ENCODE data around the gene EHMT1.

EHMT1 gene

GRCh38 chr9:137663584-137663983 lies 44.8 kb downstream of the EHMT1 start:
- DNase-seq = peak in 8 of 42 donors; percentile 23 to 62 (median 41)
- intact Hi-C loops (cut with DNase I) = no loop called here

- DNase-seq = no peak
- intact Hi-C loops (cut with DNase I) = no loop called here
Observed at GRCh38 chr9:137664676-137665075, 45.9 kb downstream of the EHMT1 start.

- intact Hi-C loops (cut with DNase I) = no loop called here
- DNase-seq = no peak
Observed at GRCh38 chr9:137665226-137665625, 46.4 kb downstream of the EHMT1 start.

DNA sequence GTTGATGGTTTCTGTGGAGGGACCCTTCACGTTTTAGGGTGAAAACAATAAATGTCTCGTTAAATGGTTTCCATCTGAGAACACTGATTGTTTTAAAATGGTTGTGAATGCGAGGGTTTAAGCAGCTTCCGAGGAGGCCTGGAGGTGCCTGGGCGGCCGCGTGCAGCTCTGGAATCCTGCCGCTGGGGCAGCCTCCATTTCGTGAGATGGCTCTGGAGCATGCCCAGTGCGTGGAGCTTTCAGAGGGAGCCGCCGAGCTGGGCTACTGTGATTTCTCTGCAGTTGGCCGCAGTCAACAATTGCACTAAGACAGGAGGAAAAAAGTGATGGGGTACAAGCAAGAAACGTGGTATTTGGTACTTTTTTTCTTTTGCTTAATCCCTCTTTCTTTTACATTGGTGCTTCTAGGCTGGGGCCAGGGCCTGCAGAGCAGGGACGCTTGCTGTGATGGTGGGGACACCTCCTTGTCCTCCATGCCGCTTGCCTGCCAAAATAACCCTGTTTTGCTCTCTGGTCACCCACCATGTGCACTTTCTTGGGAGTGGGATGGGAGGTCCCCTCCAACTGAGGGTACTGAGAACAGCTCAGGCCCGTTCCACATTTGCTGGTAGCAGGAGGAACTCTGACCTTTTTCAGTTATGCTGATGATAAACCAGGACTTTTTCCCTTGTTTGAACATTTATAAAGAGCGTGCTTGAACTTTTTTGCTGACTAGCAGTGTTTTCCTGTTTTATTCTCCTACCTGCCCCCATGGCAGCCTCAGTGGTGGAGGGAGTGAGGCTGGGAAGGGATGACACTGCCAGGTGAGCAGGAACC lies 47.1 kb downstream of the EHMT1 start:
- DNase-seq = peak in 41 of 42 donors; percentile 29 to 84 (median 62)
- intact Hi-C loops (cut with DNase I) = no loop called here

DNA sequence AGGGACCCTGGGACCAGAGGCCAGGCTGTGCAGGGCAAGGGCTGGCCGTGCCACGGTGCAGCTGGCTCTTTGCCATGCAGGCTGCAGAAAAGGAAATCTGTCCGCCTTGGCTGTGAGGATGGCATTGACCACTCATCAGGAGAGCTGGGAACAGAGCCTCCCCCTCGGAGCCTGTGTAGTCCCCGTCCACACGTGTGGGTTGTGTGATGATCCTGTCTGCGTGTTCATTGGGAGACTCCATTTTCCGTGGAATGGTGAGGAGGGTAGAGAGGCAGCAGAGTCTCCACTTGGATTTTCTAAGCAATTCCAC lies 47.7 kb downstream of the EHMT1 start:
- peak in 8 of 42 donors; percentile 31 to 60 (median 42) for DNase-seq
- intact Hi-C loops (cut with DNase I) = no loop called here

- intact Hi-C loops (cut with DNase I) = no loop called here
- peak in 31 of 42 donors; percentile 4 to 74 (median 48) for DNase-seq
Observed at GRCh38 chr9:137666955-137667670, 48.3 kb downstream of the EHMT1 start.

DNA sequence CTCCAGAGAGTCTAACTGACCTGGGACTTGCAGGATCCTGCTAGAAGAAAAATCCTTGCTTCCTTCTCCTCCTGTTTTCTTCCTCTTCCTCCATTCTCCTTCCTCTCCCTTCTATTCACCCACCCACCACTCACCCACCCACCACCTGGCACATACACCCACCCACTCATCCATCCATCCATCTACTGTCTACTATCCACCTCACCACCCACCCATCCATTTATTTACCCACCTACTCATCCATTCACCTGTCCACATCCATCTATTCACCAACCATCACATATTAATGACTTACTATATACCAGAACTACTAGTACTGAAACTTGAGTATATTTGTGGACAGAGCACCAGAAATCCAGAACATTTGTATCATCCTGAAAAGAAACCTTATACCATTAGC lies 49.4 kb downstream of the EHMT1 start:
- intact Hi-C loops (cut with DNase I) = no loop called here
- no peak for DNase-seq

DNA sequence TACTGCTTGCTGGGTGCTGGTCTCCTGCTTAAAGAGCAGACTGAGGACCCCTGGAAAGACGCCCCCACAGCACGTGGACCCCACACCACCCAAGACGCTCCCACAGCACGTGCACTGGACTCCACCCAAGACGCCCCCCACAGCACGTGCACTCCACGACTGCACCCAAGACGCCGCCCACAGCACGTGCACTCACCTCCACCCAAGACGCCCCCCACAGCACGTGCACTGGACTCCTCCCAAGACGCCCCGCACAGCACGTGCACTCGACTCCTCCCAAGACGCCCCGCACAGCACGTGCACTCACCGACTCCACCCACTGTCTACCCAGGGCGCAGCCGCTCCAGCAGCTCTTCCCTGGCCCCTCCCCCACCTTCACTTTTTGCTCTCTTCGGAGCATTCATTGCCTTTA lies 50.5 kb downstream of the EHMT1 start:
- intact Hi-C loops (cut with DNase I) = no loop called here
- DNase-seq = peak in 1 of 42 donors; percentile 31

DNA sequence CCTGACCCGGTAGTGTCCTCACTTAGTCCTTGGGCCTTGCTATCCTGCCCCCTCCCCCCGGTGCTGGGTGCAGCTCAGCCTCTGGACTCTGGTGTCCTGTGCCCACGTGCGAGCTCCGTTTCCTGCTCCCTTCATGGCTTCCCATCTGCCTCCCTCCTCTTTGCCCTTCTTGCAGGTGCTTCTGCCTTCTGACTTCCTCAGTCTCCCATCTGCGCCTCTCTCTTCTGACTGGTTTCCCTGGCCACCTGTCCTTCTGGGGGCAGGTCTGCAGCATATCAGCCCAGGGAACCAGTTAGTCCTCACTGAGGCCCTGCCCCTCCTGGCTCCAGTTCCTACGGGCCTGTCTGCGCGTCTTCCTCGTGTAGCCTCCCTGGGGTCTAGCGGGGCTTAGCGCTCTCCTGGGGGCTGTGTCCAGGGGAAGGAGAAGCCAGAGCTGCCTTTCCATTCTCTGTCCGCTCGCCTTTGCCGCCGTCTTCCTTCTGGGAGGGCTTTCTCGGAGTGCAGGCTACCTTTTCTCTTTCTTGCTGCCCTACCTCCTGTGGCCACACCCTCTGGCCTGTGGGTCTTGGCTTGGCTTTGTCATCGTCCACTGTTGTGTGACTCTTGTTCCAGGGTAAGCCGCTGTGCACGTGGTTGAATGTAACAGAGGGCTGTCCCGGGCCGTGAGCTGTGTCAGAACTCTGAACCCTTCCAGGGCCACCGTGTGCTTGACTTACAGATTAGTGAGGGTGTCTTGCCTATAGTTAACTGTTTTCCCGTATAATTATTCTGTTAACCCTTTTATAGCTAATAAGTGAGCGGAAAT lies 51.8 kb downstream of the EHMT1 start:
- intact Hi-C loops (cut with DNase I) = no loop called here
- peak in 1 of 42 donors; percentile 12 for DNase-seq

- intact Hi-C loops (cut with DNase I) = no loop called here
- no peak for DNase-seq
Observed at GRCh38 chr9:137671196-137671538, 52.4 kb downstream of the EHMT1 start.

DNA sequence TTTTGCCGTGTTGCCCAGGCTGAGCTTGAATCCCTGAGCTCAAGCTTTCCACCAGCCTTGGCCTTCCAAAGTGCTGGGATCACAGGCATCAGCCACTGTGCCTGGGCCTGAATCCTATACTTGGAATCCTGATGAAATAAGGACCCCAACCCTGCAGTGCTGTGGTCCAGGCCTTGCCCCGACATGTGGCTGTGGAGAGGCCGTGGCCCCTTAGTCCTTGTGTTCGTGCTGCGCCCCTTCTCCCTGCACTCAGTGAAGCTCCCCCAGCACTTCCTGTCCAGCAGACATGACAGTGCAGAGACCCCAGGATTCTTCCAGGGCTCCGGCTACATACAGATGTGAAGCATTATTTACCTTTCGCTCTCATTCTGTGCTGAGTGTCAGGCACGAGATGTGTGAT lies 52.9 kb downstream of the EHMT1 start:
- intact Hi-C loops (cut with DNase I) = no loop called here
- peak in 2 of 42 donors; percentile 23 to 31 for DNase-seq

- DNase-seq = peak in 31 of 42 donors; percentile 34 to 87 (median 64)
- intact Hi-C loops (cut with DNase I) = no loop called here
Observed at GRCh38 chr9:137672907-137673791, 54.3 kb downstream of the EHMT1 start.

DNA sequence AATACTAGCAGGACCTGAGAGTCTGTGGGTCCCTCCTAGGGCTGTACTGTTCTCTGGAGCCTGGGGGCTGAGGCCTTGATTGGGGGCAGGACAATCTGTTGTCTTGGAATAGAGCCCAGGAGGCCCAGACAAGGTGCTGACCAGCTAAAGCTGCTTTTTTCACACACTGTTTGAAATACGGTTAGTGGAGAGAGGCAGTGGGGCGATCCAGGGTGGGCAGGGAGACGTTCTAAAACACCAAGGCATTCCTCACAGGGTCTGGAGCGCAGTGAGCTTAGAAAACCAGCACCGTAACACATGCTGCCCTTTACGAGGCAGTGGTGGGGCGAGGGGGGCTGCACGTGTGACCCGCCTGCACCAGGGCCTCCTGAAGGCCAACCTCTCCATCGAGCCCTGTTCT lies 55.1 kb downstream of the EHMT1 start:
- DNase-seq = peak in 1 of 42 donors; percentile 27
- intact Hi-C loops (cut with DNase I) = no loop called here

GRCh38 chr9:137674307-137674975 lies 55.6 kb downstream of the EHMT1 start:
- peak in 2 of 42 donors; percentile 41 to 45 for DNase-seq
- intact Hi-C loops (cut with DNase I) = no loop called here

GRCh38 chr9:137674976-137675320 lies 56.1 kb downstream of the EHMT1 start:
- DNase-seq = peak in 1 of 42 donors; percentile 26
- intact Hi-C loops (cut with DNase I) = no loop called here

DNA sequence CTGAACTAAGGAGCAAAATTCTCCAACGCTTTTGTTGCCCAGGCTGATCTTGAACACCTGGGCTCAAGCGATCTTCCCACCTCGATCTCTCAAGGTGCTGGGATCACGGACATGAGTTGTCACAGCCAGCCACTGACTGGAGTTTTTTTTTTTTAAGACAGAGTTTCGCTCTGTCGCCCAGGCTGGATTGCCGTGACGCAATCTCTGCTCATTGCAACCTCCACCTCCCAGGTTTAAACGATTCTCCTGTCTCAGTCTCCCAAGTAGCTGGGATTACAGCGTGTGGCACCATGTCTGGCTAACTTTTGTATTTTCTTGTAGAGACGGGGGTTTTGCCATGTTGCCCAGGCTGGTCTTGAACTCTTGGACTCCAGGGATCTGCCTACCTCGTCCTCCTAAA lies 58.2 kb downstream of the EHMT1 start:
- intact Hi-C loops (cut with DNase I) = no loop called here
- peak in 1 of 42 donors; percentile 7 for DNase-seq

- no peak for DNase-seq
- intact Hi-C loops (cut with DNase I) = no loop called here
Observed at GRCh38 chr9:137678202-137678601, 59.4 kb downstream of the EHMT1 start.

GRCh38 chr9:137679249-137679648 lies 60.4 kb downstream of the EHMT1 start:
- no peak for DNase-seq
- intact Hi-C loops (cut with DNase I) = no loop called here
